ENCODE data around the gene SUZ12.
"Not testable (repeated sequence)": the region's sequence is repeated elsewhere in the genome, so short reads cannot be mapped to it uniquely, and the experiment has no call there.

- TF ChIP-seq, protein P1, sequence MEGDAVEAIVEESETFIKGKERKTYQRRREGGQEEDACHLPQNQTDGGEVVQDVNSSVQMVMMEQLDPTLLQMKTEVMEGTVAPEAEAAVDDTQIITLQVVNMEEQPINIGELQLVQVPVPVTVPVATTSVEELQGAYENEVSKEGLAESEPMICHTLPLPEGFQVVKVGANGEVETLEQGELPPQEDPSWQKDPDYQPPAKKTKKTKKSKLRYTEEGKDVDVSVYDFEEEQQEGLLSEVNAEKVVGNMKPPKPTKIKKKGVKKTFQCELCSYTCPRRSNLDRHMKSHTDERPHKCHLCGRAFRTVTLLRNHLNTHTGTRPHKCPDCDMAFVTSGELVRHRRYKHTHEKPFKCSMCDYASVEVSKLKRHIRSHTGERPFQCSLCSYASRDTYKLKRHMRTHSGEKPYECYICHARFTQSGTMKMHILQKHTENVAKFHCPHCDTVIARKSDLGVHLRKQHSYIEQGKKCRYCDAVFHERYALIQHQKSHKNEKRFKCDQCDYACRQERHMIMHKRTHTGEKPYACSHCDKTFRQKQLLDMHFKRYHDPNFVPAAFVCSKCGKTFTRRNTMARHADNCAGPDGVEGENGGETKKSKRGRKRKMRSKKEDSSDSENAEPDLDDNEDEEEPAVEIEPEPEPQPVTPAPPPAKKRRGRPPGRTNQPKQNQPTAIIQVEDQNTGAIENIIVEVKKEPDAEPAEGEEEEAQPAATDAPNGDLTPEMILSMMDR (tag by site-specific recombination; IDR thresholded peaks at IDR 0.05), result not testable (repeated sequence)
- not testable (repeated sequence) for TF ChIP-seq ZNF121 (tag by site-specific recombination; IDR thresholded peaks at IDR 0.05); HOXD13 (CRISPR knock-in tag; IDR thresholded peaks at IDR 0.05; ENCODE audit: borderline replicate concordance); ZNF776 (tag by site-specific recombination; IDR thresholded peaks at IDR 0.05; ENCODE audit: borderline replicate concordance); PRDM10 (tag by site-specific recombination; IDR thresholded peaks at IDR 0.05)
These were observed 38.6 kb downstream of the SUZ12 start for GRCh38 chr17:31975391-31975790.
